HEK293 (cell line): ENCODE results near the gene ESPL1.

Source experiments
- CTCF ChIA-PET: fragments of 350-600 bp; formaldehyde crosslinking; extraction: SDS; loops from one replicate; lab custom pipeline; 2021; ENCODE audit warnings: antibody characterized with exemption; lab: Yijun Ruan, JAX
- POLR2A ChIA-PET: fragments of 300-600 bp; formaldehyde crosslinking; extraction: SDS; loops from one replicate; lab custom pipeline; 2020; ENCODE audit warnings: antibody characterized with exemption, inconsistent platforms; lab: Yijun Ruan, JAX
- H3K27ac ChIP-seq: fragments of 200-500 bp; sonication (Bioruptor generic); 2 replicates; pipeline ENCODE4 v1.5.1; 2014; ENCODE audit warnings: low read depth, low read length, control low read depth, inconsistent platforms; ENCODE audit errors: extremely low read depth
- H3K36me3 ChIP-seq, 2 experiments: fragments of 200-500 bp in 1 of 2; sonication (Bioruptor generic) in 1 of 2; 1 replicate in 1 of 2; 2 replicates in 1 of 2; pipeline ENCODE4 v1.5.1; 2014 to 2017; ENCODE audit warnings: inconsistent platforms in 2 of 2, low read length in 2 of 2; ENCODE audit not compliant: control insufficient read depth in 2 of 2, insufficient read depth in 1 of 2
- H3K4me1 ChIP-seq: fragments of 200-500 bp; sonication (Bioruptor generic); 2 replicates; pipeline ENCODE4 v1.5.1; 2014; ENCODE audit warnings: mild to moderate bottlenecking, low read length, inconsistent platforms; ENCODE audit not compliant: control insufficient read depth, insufficient read depth
- H3K4me3 ChIP-seq: 2 replicates; pipeline ENCODE4 v1.5.1; 2011; ENCODE audit warnings: low read depth, mild to moderate bottlenecking, control low read depth, low read length, moderate library complexity
- H3K9me3 ChIP-seq: fragments of 200-500 bp; sonication (Bioruptor generic); 2 replicates; pipeline ENCODE4 v1.5.1; 2014; ENCODE audit warnings: low read depth, low read length, inconsistent platforms; ENCODE audit not compliant: control insufficient read depth, insufficient read depth
- EGR2 ChIP-seq: fragments of 450-650 bp; formaldehyde crosslinking; IDR thresholded peaks from 2 replicates; pipeline ENCODE4 v1.5.1; 2016; ENCODE audit warnings: low read depth, missing biosample characterization, missing genetic modification characterization
- GFI1B ChIP-seq: fragments of 450-650 bp; formaldehyde crosslinking; IDR thresholded peaks from 2 replicates; pipeline ENCODE4 v1.5.1; 2016; ENCODE audit warnings: missing biosample characterization, missing genetic modification characterization
- GLIS1 ChIP-seq: fragments of 450-650 bp; formaldehyde crosslinking; IDR thresholded peaks from 2 replicates; pipeline ENCODE4 v1.5.1; 2016; ENCODE audit warnings: missing biosample characterization, missing genetic modification characterization
- OSR2 ChIP-seq: fragments of 450-650 bp; formaldehyde crosslinking; IDR thresholded peaks from 2 replicates; pipeline ENCODE4 v1.5.1; 2016; ENCODE audit warnings: missing biosample characterization, missing genetic modification characterization
- PRDM1 ChIP-seq: fragments of 450-650 bp; formaldehyde crosslinking; IDR thresholded peaks from 2 replicates; pipeline ENCODE4; 2016; ENCODE audit warnings: missing biosample characterization, missing genetic modification characterization
- SP3 ChIP-seq: fragments of 450-650 bp; formaldehyde crosslinking; IDR thresholded peaks from 2 replicates; pipeline ENCODE4 v1.5.1; 2016; ENCODE audit warnings: missing biosample characterization, missing genetic modification characterization
- YY2 ChIP-seq: fragments of 450-650 bp; formaldehyde crosslinking; IDR thresholded peaks from 2 replicates; pipeline ENCODE4 v1.5.1; 2016; ENCODE audit warnings: missing biosample characterization, missing genetic modification characterization
- ZBTB8A ChIP-seq: fragments of 450-650 bp; formaldehyde crosslinking; IDR thresholded peaks from 2 replicates; pipeline ENCODE4 v1.5.1; 2016; ENCODE audit warnings: missing biosample characterization, missing genetic modification characterization
- ZIC2 ChIP-seq: fragments of 450-650 bp; formaldehyde crosslinking; IDR thresholded peaks from 2 replicates; pipeline ENCODE4 v1.5.1; 2016; ENCODE audit warnings: missing biosample characterization, missing genetic modification characterization
- ZNF114 ChIP-seq: fragments of 450-650 bp; formaldehyde crosslinking; IDR thresholded peaks from 2 replicates; pipeline ENCODE4 v1.5.0; 2017; ENCODE audit warnings: missing biosample characterization, missing genetic modification characterization
- ZNF23 ChIP-seq: fragments of 450-650 bp; formaldehyde crosslinking; IDR thresholded peaks from 2 replicates; pipeline ENCODE4 v1.5.1; 2016; ENCODE audit warnings: missing biosample characterization, missing genetic modification characterization, borderline replicate concordance
- ZNF24 ChIP-seq: fragments of 450-650 bp; formaldehyde crosslinking; IDR thresholded peaks from 2 replicates; pipeline ENCODE4 v1.5.1; 2016; ENCODE audit warnings: missing biosample characterization, missing genetic modification characterization
- ZNF292 ChIP-seq: fragments of 450-650 bp; formaldehyde crosslinking; IDR thresholded peaks from 2 replicates; pipeline ENCODE4 v1.5.1; 2016; ENCODE audit warnings: low read depth, missing biosample characterization, missing genetic modification characterization, borderline replicate concordance
- ZNF302 ChIP-seq: fragments of 450-650 bp; formaldehyde crosslinking; IDR thresholded peaks from 2 replicates; pipeline ENCODE4 v1.5.1; 2016; ENCODE audit warnings: missing biosample characterization, missing genetic modification characterization, low read depth
- ZNF366 ChIP-seq: fragments of 450-650 bp; formaldehyde crosslinking; conservative IDR thresholded peaks from 2 replicates; pipeline ENCODE4 v1.5.1; 2016; ENCODE audit warnings: missing biosample characterization, missing genetic modification characterization
- ZNF416 ChIP-seq: fragments of 450-650 bp; formaldehyde crosslinking; IDR thresholded peaks from 2 replicates; pipeline ENCODE4 v1.5.1; 2016; ENCODE audit warnings: missing biosample characterization, missing genetic modification characterization
- ZNF433 ChIP-seq: fragments of 450-650 bp; formaldehyde crosslinking; IDR thresholded peaks from 2 replicates; pipeline ENCODE4 v1.5.1; 2016; ENCODE audit warnings: missing biosample characterization, missing genetic modification characterization, low read depth
- ZNF48 ChIP-seq: fragments of 450-650 bp; formaldehyde crosslinking; IDR thresholded peaks from 2 replicates; pipeline ENCODE4 v1.5.1; 2016; ENCODE audit warnings: missing biosample characterization, missing genetic modification characterization
- ZNF514 ChIP-seq: fragments of 450-650 bp; formaldehyde crosslinking; IDR thresholded peaks from 2 replicates; pipeline ENCODE4 v1.5.1; 2016; ENCODE audit warnings: missing biosample characterization, missing genetic modification characterization
- ZNF521 ChIP-seq: fragments of 450-650 bp; formaldehyde crosslinking; IDR thresholded peaks from 2 replicates; pipeline ENCODE4 v1.5.1; 2017; ENCODE audit warnings: missing biosample characterization, mild to moderate bottlenecking, missing genetic modification characterization
- ZNF600 ChIP-seq: fragments of 450-650 bp; formaldehyde crosslinking; IDR thresholded peaks from 2 replicates; pipeline ENCODE4 v1.5.1; 2016; ENCODE audit warnings: missing biosample characterization, missing genetic modification characterization
- ZNF776 ChIP-seq: fragments of 450-650 bp; formaldehyde crosslinking; IDR thresholded peaks from 2 replicates; pipeline ENCODE4 v1.5.0; 2017; ENCODE audit warnings: missing biosample characterization, missing genetic modification characterization, borderline replicate concordance
- TF ChIP-seq, protein P1 (sequence below): fragments of 450-650 bp; formaldehyde crosslinking; IDR thresholded peaks from 2 replicates; pipeline ENCODE4 v1.5.1; 2016; ENCODE audit warnings: missing biosample characterization, missing genetic modification characterization
- TF ChIP-seq, protein P2 (sequence below): fragments of 450-650 bp; formaldehyde crosslinking; IDR thresholded peaks from 2 replicates; pipeline ENCODE4 v1.5.1; 2016; ENCODE audit warnings: missing biosample characterization, missing genetic modification characterization
- TF ChIP-seq, protein P3 (sequence below): fragments of 450-650 bp; IDR thresholded peaks from 2 replicates; pipeline ENCODE4 v1.5.1; 2018; ENCODE audit warnings: missing biosample characterization, missing genetic modification characterization

ESPL1 gene

DNA sequence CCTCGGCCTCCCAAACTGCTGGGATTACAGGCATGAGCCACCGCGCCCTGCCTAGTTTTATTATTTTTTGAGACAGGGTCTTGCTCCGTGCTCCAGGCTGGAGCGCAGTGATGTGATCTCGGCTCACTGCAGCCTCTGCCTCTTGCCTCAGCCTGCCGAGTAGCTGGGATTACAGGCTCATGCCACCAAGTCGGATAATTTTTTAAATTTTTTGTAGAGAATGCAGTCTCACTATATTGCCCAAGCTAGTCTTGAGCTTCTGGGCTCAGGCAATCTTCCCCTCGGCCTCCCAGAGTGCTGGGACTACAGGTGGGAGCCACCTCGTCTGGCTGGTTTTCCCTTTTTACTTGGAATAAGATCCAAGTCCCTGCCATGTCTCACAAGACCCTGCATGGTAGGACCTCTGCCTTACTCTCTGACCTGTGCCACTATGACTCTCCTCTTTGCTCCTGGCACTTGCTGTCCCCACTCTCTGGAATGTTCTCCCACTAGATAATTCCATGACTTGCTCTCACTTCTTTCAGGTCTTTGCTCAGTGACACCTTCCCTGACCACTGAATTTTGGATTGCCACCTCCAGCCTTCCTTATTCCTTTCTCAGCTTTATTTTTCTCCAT is 28.3 kb upstream of the ESPL1 start:
- no peak overlapping the region for H3K4me3 ChIP-seq
- TF ChIP-seq ZNF114 (no peak), ZNF24 (tag by site-specific recombination) (no peak), ZNF514 (no peak), SP3 (no peak), GLIS1 (tag by site-specific recombination) (no peak), ZNF292 (no peak)
- TF ChIP-seq, protein P1, sequence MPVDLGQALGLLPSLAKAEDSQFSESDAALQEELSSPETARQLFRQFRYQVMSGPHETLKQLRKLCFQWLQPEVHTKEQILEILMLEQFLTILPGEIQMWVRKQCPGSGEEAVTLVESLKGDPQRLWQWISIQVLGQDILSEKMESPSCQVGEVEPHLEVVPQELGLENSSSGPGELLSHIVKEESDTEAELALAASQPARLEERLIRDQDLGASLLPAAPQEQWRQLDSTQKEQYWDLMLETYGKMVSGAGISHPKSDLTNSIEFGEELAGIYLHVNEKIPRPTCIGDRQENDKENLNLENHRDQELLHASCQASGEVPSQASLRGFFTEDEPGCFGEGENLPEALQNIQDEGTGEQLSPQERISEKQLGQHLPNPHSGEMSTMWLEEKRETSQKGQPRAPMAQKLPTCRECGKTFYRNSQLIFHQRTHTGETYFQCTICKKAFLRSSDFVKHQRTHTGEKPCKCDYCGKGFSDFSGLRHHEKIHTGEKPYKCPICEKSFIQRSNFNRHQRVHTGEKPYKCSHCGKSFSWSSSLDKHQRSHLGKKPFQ: no peak
- TF ChIP-seq, protein P2, sequence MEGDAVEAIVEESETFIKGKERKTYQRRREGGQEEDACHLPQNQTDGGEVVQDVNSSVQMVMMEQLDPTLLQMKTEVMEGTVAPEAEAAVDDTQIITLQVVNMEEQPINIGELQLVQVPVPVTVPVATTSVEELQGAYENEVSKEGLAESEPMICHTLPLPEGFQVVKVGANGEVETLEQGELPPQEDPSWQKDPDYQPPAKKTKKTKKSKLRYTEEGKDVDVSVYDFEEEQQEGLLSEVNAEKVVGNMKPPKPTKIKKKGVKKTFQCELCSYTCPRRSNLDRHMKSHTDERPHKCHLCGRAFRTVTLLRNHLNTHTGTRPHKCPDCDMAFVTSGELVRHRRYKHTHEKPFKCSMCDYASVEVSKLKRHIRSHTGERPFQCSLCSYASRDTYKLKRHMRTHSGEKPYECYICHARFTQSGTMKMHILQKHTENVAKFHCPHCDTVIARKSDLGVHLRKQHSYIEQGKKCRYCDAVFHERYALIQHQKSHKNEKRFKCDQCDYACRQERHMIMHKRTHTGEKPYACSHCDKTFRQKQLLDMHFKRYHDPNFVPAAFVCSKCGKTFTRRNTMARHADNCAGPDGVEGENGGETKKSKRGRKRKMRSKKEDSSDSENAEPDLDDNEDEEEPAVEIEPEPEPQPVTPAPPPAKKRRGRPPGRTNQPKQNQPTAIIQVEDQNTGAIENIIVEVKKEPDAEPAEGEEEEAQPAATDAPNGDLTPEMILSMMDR (tag by site-specific recombination): no peak
- TF ChIP-seq, all 188 proteins: peak for 0
- CTCF ChIA-PET: interaction anchor here (0.6 to 4.1 kb wide), 3 partner anchors 22 to 113 kb away, joined by 3 to 14 read pairs (median 4); no protein-coding TSS in a partner anchor
- Histone ChIP-seq H3K27ac (no peak overlapping the region), H3K9me3 (no peaks in the 10 kb centered on the region), H3K36me3 (no peaks in the 10 kb centered on the region), H3K4me1 (no peaks in the 10 kb centered on the region)
- POLR2A ChIA-PET: no interaction called here

DNA sequence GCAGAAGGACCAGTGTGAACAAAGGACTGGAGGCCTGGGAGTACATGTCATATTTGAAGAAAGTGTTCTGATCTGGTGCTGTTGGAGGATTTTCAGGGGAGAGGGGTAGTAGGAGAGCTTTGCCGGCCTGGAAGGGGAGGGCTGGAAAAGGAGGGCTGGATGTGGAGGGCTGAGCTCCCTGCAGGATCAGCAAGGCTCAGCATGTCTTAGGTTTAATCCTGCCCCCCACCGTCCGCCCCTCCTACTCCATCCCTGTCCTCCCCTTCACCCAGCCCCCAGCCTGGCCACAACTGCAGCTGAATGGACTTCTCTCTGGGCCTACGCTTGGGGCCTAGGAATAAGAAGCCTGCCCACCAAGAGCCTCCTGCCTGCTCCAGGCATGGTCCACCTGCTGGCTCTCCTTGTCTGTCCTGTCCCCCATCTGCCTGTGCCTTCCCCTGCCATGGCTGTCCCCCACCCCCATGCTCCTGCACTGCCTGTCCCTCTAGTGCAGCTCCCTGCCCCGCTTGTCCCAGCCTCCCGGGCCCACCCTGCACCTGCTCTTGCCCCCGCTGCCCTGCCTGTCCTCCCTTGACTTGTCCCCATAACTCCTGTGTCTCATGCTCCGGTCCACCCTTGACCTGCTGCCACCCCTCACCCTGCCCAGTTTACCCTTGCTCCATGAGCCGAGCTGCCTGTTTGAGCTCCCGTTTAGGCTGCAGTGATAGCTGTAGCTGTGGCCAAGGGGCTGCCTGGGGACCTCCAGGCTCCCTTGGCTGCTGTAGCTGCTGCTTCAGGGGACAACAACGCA is 26.3 kb upstream of the ESPL1 start:
- POLR2A ChIA-PET: interaction anchor here (0.5 kb wide), 1 partner anchor 148 kb away, joined by 6 read pairs; no protein-coding TSS in a partner anchor
- Histone ChIP-seq H3K27ac (no peak overlapping the region), H3K4me3 (no peak overlapping the region), H3K9me3 (no peaks in the 10 kb centered on the region), H3K4me1 (no peaks in the 10 kb centered on the region), H3K36me3 (no peaks in the 10 kb centered on the region)
- TF ChIP-seq EGR2 (tag by site-specific recombination): 0 out of 2 replicates have a peak, but pooled peaks have one; percentile 7
- TF ChIP-seq ZNF416 (tag by site-specific recombination): no peak
- 0 out of 2 replicates have a peak, but pooled peaks have one; percentile 11 for TF ChIP-seq ZIC2 (tag by site-specific recombination)
- 0 out of 2 replicates have a peak, but pooled peaks have one; percentile 8 for TF ChIP-seq ZBTB8A (tag by site-specific recombination)
- CTCF ChIA-PET: interaction anchor here (0.7 to 4.1 kb wide), 2 partner anchors 22 to 29 kb away, joined by 4 to 14 read pairs; no protein-coding TSS in a partner anchor

DNA sequence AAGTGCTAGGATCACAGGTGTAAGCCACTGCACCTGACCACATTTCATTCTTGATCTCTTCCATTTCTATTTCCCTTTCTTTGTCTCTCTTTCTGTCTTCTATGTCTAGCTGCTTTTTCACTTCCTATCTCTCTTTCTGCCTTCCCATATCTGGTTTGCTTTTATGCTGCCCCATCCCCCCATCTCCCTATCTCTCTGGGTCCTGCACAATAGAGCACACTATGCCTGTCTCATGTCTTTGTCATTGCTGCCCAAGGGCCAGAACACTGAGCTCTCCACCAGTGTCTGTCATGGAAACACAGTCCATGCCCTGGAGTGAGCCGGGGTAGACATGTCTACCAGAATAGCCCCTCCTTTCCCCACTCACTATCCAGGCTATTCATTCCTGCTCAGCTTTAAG is 23.8 kb upstream of the ESPL1 start:
- H3K27ac ChIP-seq: no peak overlapping the region
- no peak overlapping the region for H3K4me3 ChIP-seq
- CTCF ChIA-PET: interaction anchor here (1.0 to 1.2 kb wide), 2 partner anchors 31 to 178 kb away, joined by 3 to 5 read pairs; no protein-coding TSS in a partner anchor
- no peaks in the 10 kb centered on the region for H3K4me1 ChIP-seq
- POLR2A ChIA-PET: interaction anchor here (1.0 to 1.2 kb wide), 3 partner anchors 17 to 24 kb away, joined by 3 to 4 read pairs (median 3); partner anchors contain the start of gene ESPL1
- no peaks in the 10 kb centered on the region for H3K36me3 ChIP-seq
- H3K9me3 ChIP-seq: no peaks in the 10 kb centered on the region
- TF ChIP-seq ZNF433 (tag by site-specific recombination) (no peak), ZNF23 (tag by site-specific recombination) (no peak), ZNF366 (tag by site-specific recombination) (no peak), PRDM1 (tag by site-specific recombination) (0 out of 2 replicates have a peak, but pooled peaks have one; percentile 10), ZNF521 (tag by site-specific recombination) (no peak), ZNF48 (tag by site-specific recombination) (no peak), OSR2 (tag by site-specific recombination) (no peak), ZNF302 (tag by site-specific recombination) (no peak), YY2 (tag by site-specific recombination) (no peak), ZNF600 (tag by site-specific recombination) (0 out of 2 replicates have a peak, but pooled peaks have one; percentile 22), GFI1B (tag by site-specific recombination) (no peak), ZNF776 (tag by site-specific recombination) (no peak)
- TF ChIP-seq, protein P1: no peak
- TF ChIP-seq, protein P3, sequence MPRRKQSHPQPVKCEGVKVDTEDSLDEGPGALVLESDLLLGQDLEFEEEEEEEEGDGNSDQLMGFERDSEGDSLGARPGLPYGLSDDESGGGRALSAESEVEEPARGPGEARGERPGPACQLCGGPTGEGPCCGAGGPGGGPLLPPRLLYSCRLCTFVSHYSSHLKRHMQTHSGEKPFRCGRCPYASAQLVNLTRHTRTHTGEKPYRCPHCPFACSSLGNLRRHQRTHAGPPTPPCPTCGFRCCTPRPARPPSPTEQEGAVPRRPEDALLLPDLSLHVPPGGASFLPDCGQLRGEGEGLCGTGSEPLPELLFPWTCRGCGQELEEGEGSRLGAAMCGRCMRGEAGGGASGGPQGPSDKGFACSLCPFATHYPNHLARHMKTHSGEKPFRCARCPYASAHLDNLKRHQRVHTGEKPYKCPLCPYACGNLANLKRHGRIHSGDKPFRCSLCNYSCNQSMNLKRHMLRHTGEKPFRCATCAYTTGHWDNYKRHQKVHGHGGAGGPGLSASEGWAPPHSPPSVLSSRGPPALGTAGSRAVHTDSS (tag by site-specific recombination): no peak
